K562 (cell line): ENCODE results near the gene UBE3D. TPM values are rescaled to one million over a fixed set of nuclear protein-coding genes. Genes with fewer than 3 reads are reported as not detected.

Experiments used
- ATAC-seq: fragments of 200-7000 bp; cut with Tn5 transposase; 3 replicates; pipeline ENCODE4 v1.9.1; 2020; ENCODE audit warnings: moderate library complexity
- BruUV-seq: library from RNA; stranded (reverse); fragments of 400-500 nt; replicated peaks from 2 replicates; lab custom pipeline; 2021; lab: Mats Ljungman, UMichigan
- CTCF ChIA-PET: fragments of 300-600 bp; formaldehyde crosslinking; extraction: SDS; loops from one replicate; lab custom pipeline; 2021; ENCODE audit warnings: low intra/inter-chr PET ratio; lab: Yijun Ruan, JAX
- POLR2A ChIA-PET: fragments of 300-600, 350-650 bp; sonication (Branson Sonifier 250); formaldehyde crosslinking; extraction: SDS; loops from one replicate; lab custom pipeline; 2021; ENCODE audit warnings: antibody characterized with exemption, inconsistent platforms; lab: Yijun Ruan, JAX
- DNase-seq, 4 experiments: peaks; one replicate each; pipeline versions ENCODE4 v3.0.0 to v3.0.0-alpha.2; 2011 to 2018; ENCODE audit warnings: low spot score in 3 of 4, mixed read lengths in 3 of 4; ENCODE audit errors: extremely low read depth in 1 of 4
- FAIRE-seq: peaks from 2 replicates; lab custom pipeline; 2011; peaks lifted over from hg19 to GRCh38; lab: Jason Lieb, UNC
- H2AFZ ChIP-seq: 2 replicates; pipeline ENCODE4 v1.6.0; 2011; ENCODE audit warnings: low read depth, low read length, control low read depth, inconsistent platforms
- H3K27ac ChIP-seq: fragments of 200-600 bp; 3 replicates; pipeline ENCODE4 v1.8.0; 2011; ENCODE audit warnings: low read depth, mild to moderate bottlenecking, control low read depth, inconsistent platforms, low read length, moderate library complexity, mixed read lengths; ENCODE audit errors: extremely low read depth
- H3K27me3 ChIP-seq, 2 experiments: fragments of 300-600 bp in 1 of 2; 2 replicates in 1 of 2; 3 replicates in 1 of 2; pipeline versions ENCODE4 v1.6.0 to v1.8.0; 2011; ENCODE audit warnings: inconsistent platforms in 2 of 2, low read length in 2 of 2, mild to moderate bottlenecking in 1 of 2, mixed read lengths in 1 of 2, moderate library complexity in 1 of 2; ENCODE audit not compliant: control insufficient read depth in 2 of 2, insufficient read depth in 2 of 2
- H3K36me3 ChIP-seq: fragments of 300-600 bp; 3 replicates; pipeline ENCODE4 v1.8.0; 2011; ENCODE audit warnings: mild to moderate bottlenecking, low read length, inconsistent platforms; ENCODE audit not compliant: control insufficient read depth, insufficient read depth
- H3K4me1 ChIP-seq, 2 experiments: fragments of 200-600 bp in 1 of 2; replicated peaks in 1 of 2; 2 replicates in 1 of 2; 3 replicates in 1 of 2; pipeline versions ENCODE4 v1.5.1 to v1.8.0; 2011; ENCODE audit warnings: inconsistent platforms in 2 of 2, low read length in 2 of 2, mild to moderate bottlenecking in 1 of 2, mixed read lengths in 1 of 2, moderate library complexity in 1 of 2; ENCODE audit not compliant: control insufficient read depth in 2 of 2, insufficient read depth in 2 of 2
- H3K4me2 ChIP-seq: 2 replicates; pipeline ENCODE4 v1.6.1; 2011; ENCODE audit warnings: low read length, control low read depth, inconsistent platforms, mixed read lengths; ENCODE audit not compliant: insufficient read depth
- H3K4me3 ChIP-seq: fragments of 200-600 bp; sonication (generic), shearing (Covaris generic); 2 replicates; pipeline ENCODE4 v1.5.1; 2016; ENCODE audit warnings: control low read depth, inconsistent platforms
- H3K79me2 ChIP-seq: fragments of 200-600 bp; 3 replicates; pipeline ENCODE4 v1.8.0; 2011; ENCODE audit warnings: low read length, inconsistent platforms; ENCODE audit not compliant: control insufficient read depth, insufficient read depth
- H3K9ac ChIP-seq, 2 experiments: 2 replicates each; pipeline versions ENCODE4 v1.6.0 to v1.6.1; 2011; ENCODE audit warnings: low read depth in 2 of 2, low read length in 2 of 2, control low read depth in 1 of 2, inconsistent platforms in 1 of 2, mild to moderate bottlenecking in 1 of 2, mixed read lengths in 1 of 2; ENCODE audit not compliant: insufficient read depth in 1 of 2
- H3K9me1 ChIP-seq: one replicate; pipeline ENCODE4 v1.6.0; 2011; ENCODE audit warnings: inconsistent platforms, mild to moderate bottlenecking, low read length, moderate library complexity; ENCODE audit not compliant: control insufficient read depth, insufficient read depth
- H3K9me3 ChIP-seq: replicated peaks from 2 replicates; pipeline ENCODE4 v1.5.1; 2011; ENCODE audit warnings: low read depth, low read length, inconsistent platforms; ENCODE audit not compliant: control insufficient read depth, insufficient read depth
- H4K20me1 ChIP-seq: replicated peaks from 2 replicates; pipeline ENCODE4 v1.6.1; 2011; ENCODE audit warnings: low read length, inconsistent platforms, mixed read lengths; ENCODE audit not compliant: control insufficient read depth, insufficient read depth
- CEBPB ChIP-seq: fragments of 450-650 bp; IDR thresholded peaks from 2 replicates; pipeline ENCODE4 v1.6.1; 2016; ENCODE audit warnings: missing genetic modification characterization, missing compliant biosample characterization
- CEBPG ChIP-seq, 3 experiments: fragments of 200-800 bp in 1 of 3; sonication (Bioruptor generic) in 1 of 3; sonication (generic) in 1 of 3; formaldehyde crosslinking in 1 of 3; IDR thresholded peaks in 2 of 3; conservative IDR thresholded peaks in 1 of 3; 2 replicates each; pipeline versions ENCODE4 v1.6.1 to v1.8.0; 2016 to 2022; ENCODE audit warnings: missing compliant biosample characterization in 2 of 3, missing genetic modification characterization in 2 of 3, mild to moderate bottlenecking in 1 of 3, missing genetic modification reagents in 1 of 3
- RERE ChIP-seq: sonication (generic); formaldehyde crosslinking; IDR thresholded peaks from 2 replicates; pipeline ENCODE4 v1.8.0; 2023; ENCODE audit warnings: missing genetic modification reagents, mild to moderate bottlenecking, borderline replicate concordance
- WGBS: fragments of 100-300 bp; shearing (Covaris generic); methylation state at CpG from one replicate; pipeline ENCODE4 v1.1.6; 2016; ENCODE audit warnings: low coverage, mixed read lengths; ENCODE audit not compliant: insufficient coverage; ENCODE audit errors: missing lambda C conversion rate; 5-methylcytosine and 5-hydroxymethylcytosine counted together
- in situ Hi-C: fragments of 300-500 bp; cut with MboI; formaldehyde crosslinking; loops from 4 replicates; pipeline ENCODE4 v1.15.0; 2018; ENCODE audit warnings: inconsistent platforms, mixed read lengths
- intact Hi-C: fragments of 100-400 bp; cut with micrococcal nuclease; formaldehyde crosslinking; loops from 2 replicates; pipeline ENCODE4 v1.14.2; 2022
- polyA plus RNA-seq, 8 experiments: library from polyadenylated mRNA; depleted of rRNA in 4 of 8; stranded (reverse) in 5 of 8; unstranded in 3 of 8; fragments of >200 nt; fragmentation: Nextera tagmentation in 2 of 8; fragmentation: Illumina TruSeq in 1 of 8; extraction: Ambion mirVana in 2 of 8; extraction: Trizol in 1 of 8; gene quantifications; 2 replicates each; pipeline versions ENCODE4 v1.2.1 to v1.2.3, GENCODE V29; 2011 to 2014; ENCODE audit warnings: inconsistent platforms in 1 of 8, missing spikeins in 1 of 8
- total RNA-seq, 7 experiments: library from RNA; depleted of rRNA in 6 of 7; stranded (reverse); fragments of >200 nt in 6 of 7; fragmentation: Illumina TruSeq in 2 of 7; extraction: Trizol in 2 of 7; gene quantifications; 2 replicates each; pipeline versions ENCODE4 v1.2.1 to v1.2.3, GENCODE V29; 2011 to 2021; ENCODE audit warnings: low replicate concordance in 1 of 7

The UBE3D gene
- total and polyA plus RNA-seq, 9 of the 15 experiments (the other 6 are each of a cell fraction or from before 2014, with no cell fraction given), result 9.4 to 17.6 (median 11.9) TPM

GRCh38 chr6:83098589-83098988 lies 32.9 kb upstream of the UBE3D start:
- intact Hi-C loops, result no loop called here
- DNase-seq (no peak), ATAC-seq (no peak; the same call in 2 of the 3 replicates), FAIRE-seq (no peak)
- H3K4me1 ChIP-seq, result no peaks in the 10 kb centered on the region
- H3K79me2 ChIP-seq, result no peaks in the 10 kb centered on the region
- no peaks in the 10 kb centered on the region for H3K9me3 ChIP-seq
- in situ Hi-C loops, result no loop called here
- H3K36me3 ChIP-seq, result no peaks in the 10 kb centered on the region
- POLR2A ChIA-PET, result interaction anchor here (1.0 to 1.4 kb wide), 2 partner anchors 13 to 119 kb away, joined by 3 to 4 read pairs; no protein-coding TSS in a partner anchor
- H3K27ac ChIP-seq, result no peak overlapping the region
- CTCF ChIA-PET, result no interaction called here
- H3K4me2 ChIP-seq, result no peak overlapping the region
- no TSS peak for BruUV-seq
- WGBS, result 59% methylated on average over 3 of the region's 3 CpGs
- H3K9ac ChIP-seq, result no peak overlapping the region
- no peaks in the 10 kb centered on the region for H3K27me3 ChIP-seq
- no peaks in the 10 kb centered on the region for H4K20me1 ChIP-seq
- H2AFZ ChIP-seq, result no peak overlapping the region
- no peaks in the 10 kb centered on the region for H3K9me1 ChIP-seq
- TF ChIP-seq RERE (CRISPR knock-in tag) (no peak), CEBPG (CRISPR knock-in tag; IDR thresholded peaks at IDR 0.05) (no peak), CEBPG (tag; conservative IDR thresholded peaks at IDR 0.05 in 1 of 2, IDR thresholded peaks at IDR 0.05 in 1 of 2) (0 out of 4 replicates have a peak, but pooled peaks of 1 of the 2 experiments have one; percentile 19), CEBPB (tag) (0 out of 2 replicates have a peak, but pooled peaks have one; percentile 12)
- no peak overlapping the region for H3K4me3 ChIP-seq
